ENCODE measurements around the gene CPT1B. TPM values are rescaled to one million over a fixed set of nuclear protein-coding genes. Genes with fewer than 3 reads are reported as not detected.
"Not testable (repeated sequence)": the region's sequence is repeated elsewhere in the genome, so short reads cannot be mapped to it uniquely, and the experiment has no call there.

Gene CPT1B
- total RNA-seq, 1 donor from 2014 or later = 0.43 TPM

DNA sequence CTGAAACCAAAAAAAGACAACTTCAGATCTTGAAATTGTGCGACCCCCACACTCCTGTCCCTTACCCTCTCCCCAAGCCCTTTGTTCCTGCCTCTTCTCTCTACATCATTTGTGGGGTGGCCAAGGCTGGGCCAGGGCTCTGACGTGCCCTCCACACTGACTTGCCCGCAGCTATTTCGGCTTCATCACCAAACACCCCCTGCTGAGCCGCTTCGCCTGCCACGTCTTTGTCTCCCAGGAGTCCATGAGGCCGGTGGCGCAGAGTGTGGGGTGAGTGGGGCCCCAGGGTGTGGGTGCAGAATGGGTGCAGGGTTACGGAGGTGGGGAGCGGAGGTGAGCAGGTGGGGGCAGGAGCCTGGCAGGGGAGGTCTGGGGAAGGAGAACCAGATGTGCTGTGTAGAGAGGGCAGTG lies 31.8 kb upstream of the CPT1B start:
- Histone ChIP-seq H3K9me3 (no peaks in the 10 kb centered on the region), H3K27me3 (no peaks in the 10 kb centered on the region), H3K36me3 (no peaks in the 10 kb centered on the region), H3K4me1 (no peaks in the 10 kb centered on the region), H3K27ac (no peak overlapping the region), H3K4me3 (no peak overlapping the region)
- DNase-seq (ENCODE audit: low spot score in 2 of 2) = no peak
- intact Hi-C loops (cut with DNase I) = no loop called here
- TF ChIP-seq, protein P1, sequence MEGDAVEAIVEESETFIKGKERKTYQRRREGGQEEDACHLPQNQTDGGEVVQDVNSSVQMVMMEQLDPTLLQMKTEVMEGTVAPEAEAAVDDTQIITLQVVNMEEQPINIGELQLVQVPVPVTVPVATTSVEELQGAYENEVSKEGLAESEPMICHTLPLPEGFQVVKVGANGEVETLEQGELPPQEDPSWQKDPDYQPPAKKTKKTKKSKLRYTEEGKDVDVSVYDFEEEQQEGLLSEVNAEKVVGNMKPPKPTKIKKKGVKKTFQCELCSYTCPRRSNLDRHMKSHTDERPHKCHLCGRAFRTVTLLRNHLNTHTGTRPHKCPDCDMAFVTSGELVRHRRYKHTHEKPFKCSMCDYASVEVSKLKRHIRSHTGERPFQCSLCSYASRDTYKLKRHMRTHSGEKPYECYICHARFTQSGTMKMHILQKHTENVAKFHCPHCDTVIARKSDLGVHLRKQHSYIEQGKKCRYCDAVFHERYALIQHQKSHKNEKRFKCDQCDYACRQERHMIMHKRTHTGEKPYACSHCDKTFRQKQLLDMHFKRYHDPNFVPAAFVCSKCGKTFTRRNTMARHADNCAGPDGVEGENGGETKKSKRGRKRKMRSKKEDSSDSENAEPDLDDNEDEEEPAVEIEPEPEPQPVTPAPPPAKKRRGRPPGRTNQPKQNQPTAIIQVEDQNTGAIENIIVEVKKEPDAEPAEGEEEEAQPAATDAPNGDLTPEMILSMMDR (IDR thresholded peaks at IDR 0.05) = no peak

DNA sequence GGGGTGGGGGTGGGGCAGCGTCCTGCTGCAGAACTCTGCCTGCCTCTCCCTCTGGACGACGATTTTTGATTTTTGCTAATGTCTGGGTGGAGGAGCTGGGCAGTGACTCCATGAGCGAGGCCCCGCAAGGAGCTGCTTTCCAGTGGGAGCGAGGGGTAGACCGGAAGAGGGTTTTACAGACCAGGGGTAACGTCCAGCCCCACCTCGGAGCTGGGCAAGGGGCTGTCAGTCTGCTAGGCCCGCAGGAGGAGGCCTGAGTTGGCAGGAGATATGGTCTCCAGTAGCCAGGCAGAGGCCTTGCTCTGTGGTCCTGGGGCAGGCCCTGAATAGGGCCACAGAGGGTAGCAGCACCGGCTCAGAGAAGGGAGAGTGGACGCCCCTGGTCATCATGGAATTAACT lies 31.4 kb upstream of the CPT1B start:
- no peak overlapping the region for H3K4me3 ChIP-seq
- H3K36me3 ChIP-seq = no peaks in the 10 kb centered on the region
- H3K27me3 ChIP-seq = no peaks in the 10 kb centered on the region
- H3K9me3 ChIP-seq = no peaks in the 10 kb centered on the region
- TF ChIP-seq, protein P1 (IDR thresholded peaks at IDR 0.05) = no peak
- DNase-seq (ENCODE audit: low spot score in 2 of 2) = no peak
- no peaks in the 10 kb centered on the region for H3K4me1 ChIP-seq
- intact Hi-C loops (cut with DNase I) = no loop called here
- no peak overlapping the region for H3K27ac ChIP-seq

DNA sequence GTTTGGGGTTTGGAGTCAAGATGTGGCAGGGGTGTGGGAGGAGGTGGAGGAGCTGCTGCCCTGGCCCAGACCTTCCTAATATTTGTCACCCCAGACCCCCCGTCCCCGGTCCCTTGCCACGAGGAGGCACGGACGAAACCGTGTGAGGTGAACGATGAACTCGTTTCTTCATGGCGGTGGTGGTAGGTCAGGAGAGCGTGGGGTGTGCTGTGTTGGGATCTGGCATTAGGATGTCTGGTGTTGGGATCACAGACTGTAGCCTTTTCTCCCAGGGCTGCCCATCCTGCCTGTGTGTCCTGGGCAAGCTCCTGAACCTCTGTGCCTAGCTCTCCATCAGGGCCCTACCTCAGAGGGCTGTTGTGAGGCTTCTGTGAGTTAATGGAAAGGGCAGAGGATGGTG lies 30.8 kb upstream of the CPT1B start:
- TF ChIP-seq, protein P1 (IDR thresholded peaks at IDR 0.05) = no peak
- H3K27me3 ChIP-seq = peaks cover 1% of the 10 kb centered on the region
- intact Hi-C loops (cut with DNase I) = no loop called here

DNA sequence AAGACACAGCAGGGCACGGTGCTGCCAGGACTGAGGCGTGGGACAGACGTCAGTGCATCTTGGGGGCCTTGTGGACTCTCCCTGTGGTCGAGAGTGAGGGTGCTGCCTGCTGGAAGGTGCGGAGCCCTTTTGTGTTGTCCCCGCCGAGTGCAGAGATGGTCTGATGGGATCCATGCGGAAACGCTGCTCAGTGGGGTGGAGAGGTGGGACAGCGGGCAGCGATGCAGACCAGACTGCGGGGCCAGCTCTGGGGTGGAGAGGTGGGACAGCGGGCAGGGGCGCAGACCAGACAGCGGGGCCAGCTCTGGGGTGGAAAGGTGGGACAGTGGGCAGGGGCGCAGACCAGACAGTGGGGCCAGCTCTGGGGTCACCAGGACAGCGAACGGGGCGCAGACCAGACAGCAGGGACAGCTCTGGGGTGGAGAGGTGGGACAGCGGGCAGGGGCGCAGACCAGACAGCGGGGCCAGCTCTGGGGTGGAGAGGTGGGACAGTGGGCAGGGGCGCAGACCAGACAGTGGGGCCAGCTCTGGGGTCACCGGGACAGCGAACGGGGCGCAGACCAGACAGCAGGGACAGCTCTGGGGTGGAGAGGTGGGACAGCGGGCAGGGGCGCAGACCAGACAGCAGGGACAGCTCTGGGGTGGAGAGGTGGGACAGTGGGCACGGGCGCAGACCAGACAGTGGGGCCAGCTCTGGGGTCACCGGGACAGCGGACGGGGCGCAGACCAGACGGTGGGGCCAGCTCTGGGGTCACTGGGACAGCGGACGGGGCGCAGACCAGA lies 30.0 kb upstream of the CPT1B start:
- H3K4me3 ChIP-seq; H3K27ac ChIP-seq; H3K36me3 ChIP-seq; H3K4me1 ChIP-seq; DNase-seq (ENCODE audit: low spot score in 2 of 2); H3K27me3 ChIP-seq; H3K9me3 ChIP-seq; intact Hi-C loops (cut with DNase I): not testable (repeated sequence)

More for the DNA sequence above, 30.8 kb upstream of the CPT1B start:
- Histone ChIP-seq H3K36me3 (no peaks in the 10 kb centered on the region), H3K9me3 (no peaks in the 10 kb centered on the region), H3K27ac (no peak overlapping the region), H3K4me1 (no peaks in the 10 kb centered on the region), H3K4me3 (no peak overlapping the region)
- no peak for DNase-seq (ENCODE audit: low spot score in 2 of 2)

DNA sequence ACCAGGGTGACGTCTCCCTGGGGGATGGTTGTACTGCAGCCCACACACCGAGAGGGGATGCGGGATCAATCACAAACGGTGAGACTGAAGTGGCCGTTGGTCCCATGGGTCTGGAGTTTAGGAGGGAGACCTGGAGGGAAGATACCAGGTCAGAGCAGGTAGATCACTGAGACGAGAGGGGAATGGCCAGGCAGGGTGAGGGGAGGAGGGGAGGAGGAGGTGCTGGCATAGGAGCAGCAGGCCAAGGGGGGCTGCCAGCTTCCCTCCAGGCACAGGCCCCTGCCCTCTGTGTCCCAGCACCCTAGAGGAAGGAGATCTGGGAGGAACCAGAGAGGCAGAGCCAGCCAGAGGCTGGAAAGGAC lies 29.4 kb upstream of the CPT1B start:
- no peaks in the 10 kb centered on the region for H3K4me1 ChIP-seq
- no peak overlapping the region for H3K27ac ChIP-seq
- peaks cover 6% of the 10 kb centered on the region for H3K27me3 ChIP-seq
- no peaks in the 10 kb centered on the region for H3K9me3 ChIP-seq
- intact Hi-C loops (cut with DNase I) = no loop called here
- DNase-seq (ENCODE audit: low spot score in 2 of 2) = no peak
- no peaks in the 10 kb centered on the region for H3K36me3 ChIP-seq
- no peak overlapping the region for H3K4me3 ChIP-seq
- TF ChIP-seq, protein P1 (IDR thresholded peaks at IDR 0.05) = no peak

DNA sequence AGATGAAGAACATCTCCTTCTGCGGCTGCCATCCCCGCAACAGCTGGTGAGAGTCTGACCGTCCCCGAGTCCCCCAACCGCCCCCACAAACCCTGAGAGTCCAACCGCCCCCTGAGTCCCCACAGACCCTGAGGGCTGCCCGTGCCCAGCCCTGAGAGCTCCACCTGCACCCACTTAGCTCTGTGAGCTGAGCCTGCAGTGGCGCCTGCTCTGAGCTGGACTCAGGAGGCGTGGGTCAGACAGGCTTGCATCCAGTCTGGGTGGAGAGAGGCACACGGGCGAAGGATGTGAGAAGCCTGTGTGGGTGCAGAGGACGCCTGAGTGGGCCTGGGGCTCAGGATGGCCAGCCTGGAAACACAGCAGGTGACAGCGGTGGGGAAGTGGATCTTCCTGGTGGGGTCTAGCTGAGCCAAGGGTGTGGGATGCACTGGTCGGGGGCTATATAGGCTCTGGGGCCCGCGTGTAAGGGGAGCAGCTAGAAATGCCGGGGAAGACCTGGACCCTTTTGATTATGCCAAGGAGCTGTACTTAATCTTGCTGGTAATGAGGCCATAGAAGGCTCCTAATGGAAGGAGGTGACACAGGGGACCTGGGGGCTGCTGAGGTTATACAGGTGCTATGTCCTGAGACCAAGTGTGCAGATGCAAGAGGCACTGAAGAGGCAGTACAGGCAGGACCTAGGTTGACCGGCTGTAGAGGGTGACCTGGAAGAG lies 28.9 kb upstream of the CPT1B start:
- no peak overlapping the region for H3K27ac ChIP-seq
- no peaks in the 10 kb centered on the region for H3K9me3 ChIP-seq
- TF ChIP-seq, protein P1 (IDR thresholded peaks at IDR 0.05) = no peak
- H3K36me3 ChIP-seq = no peaks in the 10 kb centered on the region
- H3K4me1 ChIP-seq = no peaks in the 10 kb centered on the region
- H3K4me3 ChIP-seq = no peak overlapping the region
- H3K27me3 ChIP-seq = peaks cover 6% of the 10 kb centered on the region
- DNase-seq (ENCODE audit: low spot score in 2 of 2) = no peak
- intact Hi-C loops (cut with DNase I) = no loop called here
